Spinal cord (tissue), 10 donors: Measurements from ENCODE around the gene ATP9B. TPM values are rescaled to one million over a fixed set of nuclear protein-coding genes. Genes with fewer than 3 reads are reported as not detected.

Experiments
- DNase-seq, 6 donors: peaks; one replicate each; pipeline versions ENCODE4 v3.0.0 to v3.0.0-alpha.2; 2013 to 2015; ENCODE audit warnings: low spot score in 6 of 6, low read depth in 4 of 6
- H3K27ac ChIP-seq: one replicate; pipeline ENCODE4 v1.5.1; 2013; ENCODE audit warnings: low read depth, low read length, control low read depth
- H3K27me3 ChIP-seq: one replicate; pipeline ENCODE4 v1.6.1; 2013; ENCODE audit warnings: low read length; ENCODE audit not compliant: control insufficient read depth, insufficient read depth
- H3K36me3 ChIP-seq: one replicate; pipeline ENCODE4 v1.6.1; 2013; ENCODE audit warnings: low read length; ENCODE audit not compliant: control insufficient read depth, insufficient read depth
- H3K4me1 ChIP-seq: one replicate; pipeline ENCODE4 v1.6.1; 2013; ENCODE audit warnings: low read length; ENCODE audit not compliant: control insufficient read depth, insufficient read depth
- H3K4me3 ChIP-seq: one replicate; pipeline ENCODE4 v1.5.1; 2013; ENCODE audit warnings: low read depth, low read length, control low read depth
- H3K9me3 ChIP-seq: one replicate; pipeline ENCODE4 v1.6.1; 2013; ENCODE audit warnings: low read length; ENCODE audit not compliant: control insufficient read depth, insufficient read depth
- WGBS: methylation state at CpG from one replicate; pipeline ENCODE4 v1.1.5; 2013; ENCODE audit warnings: missing lambda C conversion rate; ENCODE audit not compliant: insufficient coverage; 5-methylcytosine and 5-hydroxymethylcytosine counted together
- polyA plus RNA-seq, 2 donors: library from polyadenylated mRNA; unstranded; fragments of 120-200 nt; gene quantifications; one replicate each; pipeline ENCODE4 v1.2.1, GENCODE V29; 2013; ENCODE audit not compliant: insufficient read length in 2 of 2
- total RNA-seq, 2 donors: library from RNA; depleted of rRNA in 1 of 2; stranded (reverse); fragments of 120-200 nt in 1 of 2; fragments of >200 nt in 1 of 2; gene quantifications; one replicate each; pipeline versions ENCODE4 v1.2.3 to v1.2.4, GENCODE V29; 2013 to 2014
- donor health status: healthy.

The ATP9B gene
- total and polyA plus RNA-seq, 4 donors: 19.5 to 72.7 (median 35.6) TPM

DNA sequence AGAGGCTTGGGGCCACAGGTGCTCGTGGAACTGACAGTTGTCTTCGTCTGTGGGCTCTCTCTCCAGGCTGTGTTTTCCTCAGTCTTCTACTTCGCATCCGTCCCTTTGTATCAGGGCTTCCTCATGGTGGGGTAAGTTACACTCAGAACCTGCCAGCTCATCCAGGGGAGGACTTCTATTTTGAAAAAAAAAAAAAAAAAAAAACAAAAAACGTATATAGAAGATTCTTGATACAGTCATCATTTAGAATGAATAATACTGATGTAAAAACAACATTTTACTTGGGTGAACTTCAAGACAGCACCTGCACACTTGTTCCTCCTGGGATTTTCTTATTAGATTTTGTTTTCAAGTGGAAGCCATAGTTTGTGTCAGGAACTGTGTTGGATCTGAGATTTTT is 278.9 kb downstream of the ATP9B start:
- Histone ChIP-seq H3K36me3 (peaks cover 70% of the 10 kb centered on the region), H3K4me3 (no peak overlapping the region), H3K27ac (no peak overlapping the region), H3K4me1 (no peaks in the 10 kb centered on the region), H3K9me3 (no peaks in the 10 kb centered on the region), H3K27me3 (no peaks in the 10 kb centered on the region)
- WGBS: 81% methylated on average over 2 of the region's 5 CpGs
- no peak for DNase-seq

DNA sequence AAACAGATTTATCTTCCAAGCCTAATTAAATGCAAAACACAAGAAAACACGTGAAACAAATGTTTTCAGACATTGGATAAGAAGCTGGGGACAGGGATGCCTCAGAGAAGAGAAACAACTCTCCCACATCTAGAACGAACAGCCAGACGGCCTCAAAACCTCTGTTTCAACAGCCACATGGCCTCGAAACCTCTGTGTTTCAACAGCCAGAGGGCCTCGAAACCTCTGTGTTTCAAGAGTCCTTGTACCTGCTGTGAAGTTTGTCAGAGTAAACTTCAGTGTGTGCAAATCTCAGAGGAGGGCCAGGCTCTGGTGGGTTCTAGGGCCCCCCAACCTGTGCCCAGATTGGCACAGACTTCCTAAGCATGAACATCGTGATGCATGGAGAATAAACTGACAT is 283.2 kb downstream of the ATP9B start:
- DNase-seq: no peak
- Histone ChIP-seq H3K9me3 (no peaks in the 10 kb centered on the region), H3K4me3 (no peak overlapping the region), H3K4me1 (no peaks in the 10 kb centered on the region), H3K27ac (no peak overlapping the region), H3K27me3 (no peaks in the 10 kb centered on the region), H3K36me3 (peaks cover 55% of the 10 kb centered on the region)
- 92% methylated on average over 2 of the region's 6 CpGs for WGBS

DNA sequence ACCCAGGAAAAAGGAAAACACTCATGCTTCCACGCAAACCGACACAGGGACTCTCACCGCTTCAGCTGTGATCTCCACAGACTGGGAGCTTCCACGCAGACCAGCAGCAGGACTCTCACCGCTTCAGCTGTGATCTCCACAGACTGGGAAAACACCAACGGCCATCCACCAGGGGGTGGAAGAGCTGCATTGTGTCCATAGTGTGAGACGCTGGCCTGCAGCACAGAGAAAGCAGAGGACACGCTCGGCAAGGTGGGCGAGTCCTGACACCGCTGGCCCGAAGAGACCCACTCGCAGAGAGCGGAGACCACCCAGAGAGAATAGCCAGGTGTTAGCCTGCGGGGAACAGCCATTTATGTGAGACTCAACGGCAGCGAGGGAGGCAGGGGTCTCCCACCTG is 284.1 kb downstream of the ATP9B start:
- Histone ChIP-seq H3K27ac (no peak overlapping the region), H3K9me3 (no peaks in the 10 kb centered on the region), H3K4me1 (no peaks in the 10 kb centered on the region), H3K36me3 (peaks cover 46% of the 10 kb centered on the region), H3K27me3 (no peaks in the 10 kb centered on the region), H3K4me3 (no peak overlapping the region)
- peak in 1 of 6 donors; percentile 35 for DNase-seq
- WGBS: 78% methylated on average over 15 of the region's 17 CpGs

DNA sequence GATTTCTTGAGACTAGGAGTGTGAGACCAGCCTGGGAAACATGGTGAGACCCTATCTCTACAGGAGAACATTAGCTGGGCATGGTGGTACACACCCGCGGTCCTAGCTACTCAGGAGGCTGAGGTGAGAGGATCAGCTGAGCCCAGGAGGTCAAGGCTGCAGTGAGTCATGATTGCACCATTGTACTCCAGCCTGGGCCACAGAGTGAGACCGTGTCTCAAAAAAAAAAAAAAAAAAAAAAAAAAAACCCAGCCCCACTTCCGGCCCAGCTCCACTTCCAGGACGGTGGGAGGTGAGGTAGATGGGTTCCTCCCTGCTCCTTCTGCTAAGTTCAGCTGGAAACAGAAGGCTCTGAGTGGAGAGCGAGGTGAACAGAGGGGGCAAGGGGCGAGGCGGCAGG is 285.2 kb downstream of the ATP9B start:
- H3K9me3 ChIP-seq: no peaks in the 10 kb centered on the region
- no peak overlapping the region for H3K4me3 ChIP-seq
- H3K27me3 ChIP-seq: no peaks in the 10 kb centered on the region
- 100% methylated on average over 5 of the region's 8 CpGs for WGBS
- no peak for DNase-seq
- H3K27ac ChIP-seq: no peak overlapping the region
- H3K36me3 ChIP-seq: peaks cover 39% of the 10 kb centered on the region
- no peaks in the 10 kb centered on the region for H3K4me1 ChIP-seq

DNA sequence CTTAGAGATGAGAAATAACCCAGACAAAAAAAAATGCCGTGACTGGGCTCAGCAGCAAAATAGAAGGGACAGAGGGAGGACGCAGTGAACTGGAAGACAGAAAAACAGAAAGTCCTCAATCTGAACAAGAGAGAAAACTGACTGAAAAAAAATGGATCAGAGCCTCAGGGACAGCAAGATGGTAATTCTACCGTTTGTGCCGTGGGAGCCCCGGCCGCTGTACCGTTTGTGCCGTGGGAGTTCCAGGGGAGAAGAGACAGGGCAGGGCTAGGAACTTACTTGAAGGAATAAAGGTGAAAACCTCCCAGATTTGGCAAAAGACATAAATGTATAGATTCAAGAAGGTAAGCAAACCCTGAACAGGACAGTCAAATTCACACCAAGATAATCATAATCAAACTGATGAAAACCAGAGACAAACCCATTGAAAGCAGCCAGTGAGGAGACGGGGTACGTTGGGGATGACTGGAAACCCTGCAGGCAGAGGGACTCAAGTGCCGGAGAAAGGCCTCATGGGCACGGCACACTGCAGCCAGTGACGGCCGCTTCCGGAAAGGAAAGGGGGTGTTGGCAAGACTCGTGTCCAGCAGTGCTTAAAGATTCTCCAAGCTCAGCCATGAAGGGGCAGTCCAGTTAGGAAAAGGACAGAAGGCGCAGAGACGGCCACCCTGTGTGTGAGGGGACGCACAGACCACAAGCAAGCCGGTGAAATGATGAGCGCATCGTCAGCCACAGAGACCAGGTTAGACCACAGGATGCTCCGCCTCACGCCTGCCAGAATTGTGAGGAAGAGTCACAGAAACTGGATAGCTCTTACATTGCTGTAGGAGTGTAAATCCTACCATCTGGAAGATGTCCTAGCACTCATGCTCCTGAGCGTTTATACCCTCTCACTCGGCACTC is 286.5 kb downstream of the ATP9B start:
- no peak overlapping the region for H3K27ac ChIP-seq
- H3K4me1 ChIP-seq: no peaks in the 10 kb centered on the region
- DNase-seq: no peak
- no peak overlapping the region for H3K4me3 ChIP-seq
- H3K9me3 ChIP-seq: no peaks in the 10 kb centered on the region
- WGBS: 91% methylated on average over 18 of the region's 26 CpGs
- H3K27me3 ChIP-seq: no peaks in the 10 kb centered on the region
- peaks cover 28% of the 10 kb centered on the region for H3K36me3 ChIP-seq

DNA sequence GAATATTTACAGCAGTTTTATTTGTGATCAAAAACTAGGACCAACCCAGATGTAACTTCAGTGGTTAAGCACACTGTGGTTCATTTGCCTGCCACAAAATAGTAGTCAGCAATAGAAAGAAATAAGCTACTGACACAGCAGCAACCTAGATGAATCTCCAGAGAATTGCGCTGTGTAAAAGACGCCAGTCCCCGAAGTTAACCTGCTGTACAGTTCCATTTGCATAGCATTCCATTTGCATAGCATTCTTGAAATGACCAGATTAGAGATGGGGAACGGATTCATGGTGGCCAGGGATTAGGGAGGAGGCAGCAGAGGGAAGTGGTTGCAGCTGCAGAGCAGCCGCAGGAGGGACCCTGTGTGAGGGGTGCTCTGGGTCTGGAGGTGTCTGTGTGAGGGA is 287.2 kb downstream of the ATP9B start:
- Histone ChIP-seq H3K9me3 (no peaks in the 10 kb centered on the region), H3K4me3 (no peak overlapping the region), H3K4me1 (no peaks in the 10 kb centered on the region), H3K27me3 (no peaks in the 10 kb centered on the region), H3K36me3 (peaks cover 28% of the 10 kb centered on the region), H3K27ac (no peak overlapping the region)
- WGBS: 74% methylated on average over 5 of the region's 5 CpGs
- peak in 1 of 6 donors; percentile 22 for DNase-seq

DNA sequence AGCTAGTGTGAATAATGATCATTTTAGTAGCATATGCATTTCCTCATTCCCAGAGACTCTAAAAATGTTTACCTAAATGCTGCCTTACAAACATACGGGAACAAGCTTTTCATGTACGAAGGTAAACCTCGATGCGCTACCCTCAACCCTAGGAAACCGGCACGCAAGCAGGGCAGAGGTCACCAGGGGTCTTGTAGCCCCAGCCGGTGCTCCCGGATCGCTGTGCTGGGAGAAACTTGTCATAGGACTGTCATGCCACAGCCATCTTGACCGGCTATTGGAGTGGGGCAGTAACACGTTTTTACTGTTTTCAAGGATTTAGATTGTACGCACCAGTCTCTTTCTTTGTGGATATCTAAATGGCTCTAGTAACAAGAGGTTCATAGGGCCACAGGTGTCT is 291.7 kb downstream of the ATP9B start:
- Histone ChIP-seq H3K9me3 (no peaks in the 10 kb centered on the region), H3K4me1 (peaks cover 6% of the 10 kb centered on the region), H3K27ac (no peak overlapping the region), H3K27me3 (no peaks in the 10 kb centered on the region), H3K4me3 (no peak overlapping the region), H3K36me3 (peaks cover 17% of the 10 kb centered on the region)
- 95% methylated on average over 12 of the region's 12 CpGs for WGBS
- DNase-seq: no peak

DNA sequence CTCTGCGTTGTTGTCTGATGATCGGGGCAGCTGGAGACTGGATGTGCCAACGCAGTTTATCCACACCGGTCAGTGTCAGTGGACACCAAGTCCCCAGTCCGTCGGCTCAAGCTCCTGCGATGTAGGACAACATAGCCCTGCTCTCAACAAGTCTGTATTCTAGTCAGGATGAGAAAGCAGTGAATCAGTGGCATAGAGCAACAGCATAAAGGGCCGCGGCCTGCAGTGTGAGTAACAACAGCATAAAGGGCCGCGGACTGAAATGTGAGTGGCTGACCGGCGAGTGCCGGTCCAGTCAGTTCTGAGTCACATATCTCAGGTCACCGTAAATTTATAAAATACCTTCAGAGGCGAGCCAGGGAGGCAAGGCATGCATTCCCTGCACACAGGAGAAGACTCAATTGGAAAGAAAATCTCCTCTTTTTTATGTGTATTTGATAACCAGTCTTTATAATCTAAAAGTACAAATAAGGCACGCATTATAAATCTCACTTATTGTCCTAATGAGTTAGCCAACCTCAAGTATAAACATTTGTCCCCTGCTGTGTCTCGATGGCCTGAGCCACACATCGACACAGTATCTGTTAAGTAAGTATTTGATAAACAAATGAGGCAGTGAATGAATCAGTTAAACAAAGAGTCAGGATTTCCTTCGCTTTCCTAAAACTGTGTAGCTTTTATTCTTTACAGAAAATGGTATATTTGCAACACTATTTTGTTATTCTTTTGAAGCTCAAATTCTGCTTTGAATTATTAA is 292.8 kb downstream of the ATP9B start:
- DNase-seq: no peak
- Histone ChIP-seq H3K4me1 (peaks cover 14% of the 10 kb centered on the region), H3K9me3 (no peaks in the 10 kb centered on the region), H3K27me3 (no peaks in the 10 kb centered on the region), H3K4me3 (no peak overlapping the region), H3K36me3 (peaks cover 23% of the 10 kb centered on the region), H3K27ac (no peak overlapping the region)
- 84% methylated on average over 14 of the region's 20 CpGs for WGBS

DNA sequence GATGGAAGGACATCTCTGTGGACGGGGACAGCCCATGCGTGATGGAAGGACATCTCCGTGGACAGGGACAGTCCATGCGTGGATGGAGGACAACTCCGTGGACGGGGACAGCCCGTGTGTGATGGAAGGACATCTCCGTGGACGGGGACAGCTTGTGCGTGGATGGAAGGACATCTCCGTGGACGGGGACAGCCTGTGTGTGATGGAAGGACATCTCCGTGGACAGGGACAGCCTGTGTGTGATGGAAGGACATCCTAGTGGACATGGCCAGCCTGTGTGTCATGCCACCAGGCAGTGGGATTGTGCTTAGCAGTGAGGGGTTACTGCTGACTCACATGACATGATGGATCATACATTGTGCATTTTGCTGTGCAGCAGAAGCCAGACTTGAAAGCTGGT is 296.5 kb downstream of the ATP9B start:
- DNase-seq: no peak
- peak overlapping the region; percentile 86 for H3K27ac ChIP-seq
- WGBS: 98% methylated on average over 13 of the region's 13 CpGs
- H3K36me3 ChIP-seq: peaks cover 33% of the 10 kb centered on the region
- H3K9me3 ChIP-seq: no peaks in the 10 kb centered on the region
- no peaks in the 10 kb centered on the region for H3K27me3 ChIP-seq
- no peak overlapping the region for H3K4me3 ChIP-seq
- H3K4me1 ChIP-seq: peaks cover 27% of the 10 kb centered on the region
